IPS DF 6.9 (cell line): ENCODE measurements around the gene SCYGR1.

ENCODE experiments used
- DNase-seq: peaks from one replicate; pipeline ENCODE4 v3.0.0-alpha.2; 2013; ENCODE audit warnings: low read depth, low spot score
- H3K27ac ChIP-seq: one replicate; pipeline ENCODE4 v1.5.1; 2013; ENCODE audit warnings: low read length, control low read depth
- H3K27me3 ChIP-seq: 2 replicates; pipeline ENCODE4 v1.6.1; 2013; ENCODE audit warnings: mild to moderate bottlenecking, low read length; ENCODE audit not compliant: control insufficient read depth, insufficient read depth
- H3K36me3 ChIP-seq: 2 replicates; pipeline ENCODE4 v1.6.1; 2013; ENCODE audit warnings: low read length; ENCODE audit not compliant: control insufficient read depth, insufficient read depth
- H3K4me1 ChIP-seq: 2 replicates; pipeline ENCODE4 v1.6.1; 2013; ENCODE audit warnings: low read length; ENCODE audit not compliant: control insufficient read depth, insufficient read depth
- H3K4me3 ChIP-seq: 2 replicates; pipeline ENCODE4 v1.5.1; 2013; ENCODE audit warnings: mild to moderate bottlenecking, low read length
- H3K9me3 ChIP-seq: 2 replicates; pipeline ENCODE4 v1.6.1; 2013; ENCODE audit warnings: low read length, inconsistent platforms; ENCODE audit not compliant: control insufficient read depth, insufficient read depth
- WGBS: extraction: QIAGEN DNeasy Blood & Tissue Kit; methylation state at CpG from one replicate; pipeline ENCODE4 v1.1.7; 2013; ENCODE audit warnings: mixed read lengths, missing lambda C conversion rate; ENCODE audit not compliant: insufficient read length, insufficient coverage; 5-methylcytosine and 5-hydroxymethylcytosine counted together

The SCYGR1 gene

DNA sequence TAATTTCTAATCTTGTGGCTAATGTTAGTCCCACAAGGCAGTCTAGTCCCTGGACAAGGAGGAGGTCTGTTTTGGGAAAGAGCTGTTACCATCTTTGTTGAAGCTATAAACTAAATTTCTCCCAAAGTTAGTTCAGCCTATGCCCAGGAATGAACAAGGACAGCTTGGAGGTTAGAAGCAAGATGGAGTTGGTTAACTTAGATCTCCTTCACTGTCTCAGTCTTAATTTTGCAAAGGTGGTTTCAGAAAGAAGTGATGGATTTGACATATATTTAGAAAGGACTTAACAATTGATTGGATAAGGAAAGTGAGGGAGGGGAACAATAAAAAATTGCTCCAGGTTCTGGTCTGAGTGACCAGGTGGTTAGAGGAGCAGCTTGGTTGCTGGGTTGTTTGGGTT, 14.6 kb upstream of the SCYGR1 start:
- no peak for DNase-seq
- Histone ChIP-seq H3K27me3 (no peaks in the 10 kb centered on the region), H3K27ac (no peak overlapping the region), H3K9me3 (no peaks in the 10 kb centered on the region), H3K36me3 (no peaks in the 10 kb centered on the region), H3K4me1 (no peaks in the 10 kb centered on the region), H3K4me3 (no peak overlapping the region)

DNA sequence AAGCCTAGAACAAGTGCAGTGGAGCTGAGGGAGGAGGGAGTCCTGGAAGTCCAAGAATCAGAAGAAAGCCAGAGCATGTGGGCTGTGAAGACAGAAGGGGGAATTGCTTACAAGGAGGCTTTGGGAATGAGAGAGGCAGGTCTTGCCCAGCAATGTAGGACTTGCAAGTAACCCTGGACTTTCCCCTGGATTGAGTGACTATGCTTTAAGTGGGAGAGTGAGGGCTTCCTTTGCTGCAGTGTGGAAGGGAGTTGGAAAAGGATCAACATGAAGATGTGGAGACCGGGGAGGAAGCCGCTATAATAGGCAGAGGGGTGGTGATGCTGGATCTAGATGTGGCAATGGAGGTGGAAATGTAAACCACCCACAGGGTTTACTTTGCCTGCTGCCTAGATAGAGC, 13.8 kb upstream of the SCYGR1 start:
- no peak for DNase-seq
- Histone ChIP-seq H3K4me1 (no peaks in the 10 kb centered on the region), H3K9me3 (no peaks in the 10 kb centered on the region), H3K36me3 (no peaks in the 10 kb centered on the region), H3K4me3 (no peak overlapping the region), H3K27ac (no peak overlapping the region), H3K27me3 (no peaks in the 10 kb centered on the region)
- no CpG with 5 or more reads among the region's 2 CpGs for WGBS

DNA sequence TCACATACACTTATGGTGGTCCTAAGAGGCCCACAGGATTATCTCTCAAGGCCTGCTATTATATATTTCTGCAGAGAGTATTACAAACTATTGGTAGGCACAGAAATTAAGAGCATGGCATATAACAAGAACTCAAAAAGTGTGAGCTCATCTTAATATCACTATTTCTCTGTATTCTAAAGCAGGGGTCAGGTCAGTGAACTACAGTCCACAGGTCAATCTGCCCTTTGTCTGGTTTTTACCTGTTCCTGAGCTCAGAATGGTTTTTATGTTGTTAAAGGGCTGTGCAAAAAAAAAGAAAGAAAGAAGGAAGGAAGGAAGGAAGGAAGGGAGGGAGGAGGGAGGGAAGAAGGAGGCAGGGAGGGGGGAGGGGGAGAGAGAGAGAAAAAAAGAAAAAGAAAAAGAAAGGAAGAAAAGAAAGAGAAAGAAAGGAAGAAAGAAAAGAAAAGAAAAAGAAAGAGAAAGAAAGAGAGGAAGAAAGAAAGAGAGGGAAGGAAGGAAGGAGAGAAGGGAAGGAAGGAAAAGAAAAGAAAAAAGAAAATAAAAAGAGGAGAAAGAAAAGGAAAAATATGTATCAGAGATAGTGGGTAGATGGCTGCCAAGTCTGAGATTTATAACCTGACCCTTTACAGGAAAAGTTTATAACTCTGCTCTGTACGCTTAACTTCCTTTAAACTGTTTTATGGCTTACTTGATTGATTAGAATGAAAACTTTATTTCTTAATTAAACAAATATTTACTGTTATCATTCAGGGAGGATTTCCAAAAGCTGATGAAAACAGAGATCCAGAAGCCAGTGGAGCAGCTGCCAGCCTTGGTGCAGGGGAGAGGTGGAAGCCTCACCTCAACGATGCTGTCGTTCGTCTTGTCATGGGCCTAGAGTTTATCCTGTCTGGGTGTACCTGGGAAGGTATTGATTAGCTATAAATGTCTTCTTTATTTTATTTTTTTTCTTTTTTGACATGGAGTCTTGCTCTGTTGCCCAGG, 11.2 kb upstream of the SCYGR1 start:
- DNase-seq = no peak
- H3K27me3 ChIP-seq = no peaks in the 10 kb centered on the region
- no peak overlapping the region for H3K4me3 ChIP-seq
- H3K4me1 ChIP-seq = no peaks in the 10 kb centered on the region
- no CpG with 5 or more reads among the region's 4 CpGs for WGBS
- no peaks in the 10 kb centered on the region for H3K9me3 ChIP-seq
- no peak overlapping the region for H3K27ac ChIP-seq
- no peaks in the 10 kb centered on the region for H3K36me3 ChIP-seq

- no peak overlapping the region for H3K4me3 ChIP-seq
- no peaks in the 10 kb centered on the region for H3K36me3 ChIP-seq
- H3K4me1 ChIP-seq = no peaks in the 10 kb centered on the region
- no peak for DNase-seq
- H3K27me3 ChIP-seq = no peaks in the 10 kb centered on the region
- no CpG with 5 or more reads among the region's 4 CpGs for WGBS
- no peaks in the 10 kb centered on the region for H3K9me3 ChIP-seq
- H3K27ac ChIP-seq = no peak overlapping the region
Measured at GRCh38 chr2:227397562-227397961, 9.8 kb upstream of the SCYGR1 start.

- Histone ChIP-seq H3K4me3 (no peak overlapping the region), H3K27me3 (no peaks in the 10 kb centered on the region), H3K27ac (no peak overlapping the region), H3K4me1 (no peaks in the 10 kb centered on the region), H3K9me3 (no peaks in the 10 kb centered on the region), H3K36me3 (no peaks in the 10 kb centered on the region)
- no CpG with 5 or more reads among the region's 1 CpG for WGBS
- no peak for DNase-seq
Measured at GRCh38 chr2:227395556-227395955, 7.8 kb upstream of the SCYGR1 start.

- WGBS = no CpG with 5 or more reads among the region's 2 CpGs
- Histone ChIP-seq H3K9me3 (no peaks in the 10 kb centered on the region), H3K4me3 (no peak overlapping the region), H3K27me3 (no peaks in the 10 kb centered on the region), H3K36me3 (no peaks in the 10 kb centered on the region), H3K4me1 (no peaks in the 10 kb centered on the region), H3K27ac (no peak overlapping the region)
- no peak for DNase-seq
Measured at GRCh38 chr2:227394401-227394800, 6.7 kb upstream of the SCYGR1 start.

GRCh38 chr2:227390468-227391256, 2.9 kb upstream of the SCYGR1 start:
- WGBS = no CpG with 5 or more reads among the region's 17 CpGs
- Histone ChIP-seq H3K4me1 (no peaks in the 10 kb centered on the region), H3K4me3 (no peak overlapping the region), H3K36me3 (no peaks in the 10 kb centered on the region), H3K27ac (no peak overlapping the region), H3K27me3 (no peaks in the 10 kb centered on the region), H3K9me3 (no peaks in the 10 kb centered on the region)
- no peak for DNase-seq

GRCh38 chr2:227389661-227390060, 1.9 kb upstream of the SCYGR1 start:
- no peak overlapping the region for H3K27ac ChIP-seq
- no CpG with 5 or more reads among the region's 7 CpGs for WGBS

GRCh38 chr2:227389231-227389630, 1.5 kb upstream of the SCYGR1 start:
- Histone ChIP-seq H3K4me1 (no peaks in the 10 kb centered on the region), H3K27me3 (no peaks in the 10 kb centered on the region), H3K36me3 (no peaks in the 10 kb centered on the region), H3K9me3 (no peaks in the 10 kb centered on the region), H3K4me3 (no peak overlapping the region), H3K27ac (no peak overlapping the region)
- no CpG with 5 or more reads among the region's 3 CpGs for WGBS
- DNase-seq = no peak

More at GRCh38 chr2:227389661-227390060, 1.9 kb upstream of the SCYGR1 start:
- H3K36me3 ChIP-seq = no peaks in the 10 kb centered on the region
- no peak for DNase-seq
- no peaks in the 10 kb centered on the region for H3K4me1 ChIP-seq
- no peaks in the 10 kb centered on the region for H3K27me3 ChIP-seq
- no peaks in the 10 kb centered on the region for H3K9me3 ChIP-seq
- H3K4me3 ChIP-seq = no peak overlapping the region

- H3K9me3 ChIP-seq = no peaks in the 10 kb centered on the region; the same call in 1 of the 2 replicates
- no peak overlapping the region for H3K27ac ChIP-seq
- DNase-seq = no peak
- no CpG with 5 or more reads among the region's 7 CpGs for WGBS
- no peaks in the 10 kb centered on the region for H3K27me3 ChIP-seq
- no peaks in the 10 kb centered on the region for H3K4me1 ChIP-seq
- no peak overlapping the region for H3K4me3 ChIP-seq
- H3K36me3 ChIP-seq = no peaks in the 10 kb centered on the region
Measured at GRCh38 chr2:227388537-227389011, 825 bp upstream of the SCYGR1 start.
